Hematopoietic multipotent progenitor cell (in vitro differentiated cells): ENCODE measurements around the gene ABCB6. TPM values are rescaled to one million over a fixed set of nuclear protein-coding genes. Genes with fewer than 3 reads are reported as not detected.
A peak's percentile ranks its signal among the peaks of the same experiment; 100 is the strongest.

Experiments used
- DNase-seq, 3 donors: peaks; one replicate each; pipeline ENCODE4 v3.0.0-alpha.2; 2011 to 2015; ENCODE audit warnings: low read depth in 2 of 3, low spot score in 2 of 3
- total RNA-seq: library from RNA; depleted of rRNA; stranded (reverse); fragments of >200 nt; gene quantifications from one replicate; pipeline ENCODE4 v1.2.3, GENCODE V29; 2012

The ABCB6 gene
- total RNA-seq, 1 donor: 11.3 TPM

DNA sequence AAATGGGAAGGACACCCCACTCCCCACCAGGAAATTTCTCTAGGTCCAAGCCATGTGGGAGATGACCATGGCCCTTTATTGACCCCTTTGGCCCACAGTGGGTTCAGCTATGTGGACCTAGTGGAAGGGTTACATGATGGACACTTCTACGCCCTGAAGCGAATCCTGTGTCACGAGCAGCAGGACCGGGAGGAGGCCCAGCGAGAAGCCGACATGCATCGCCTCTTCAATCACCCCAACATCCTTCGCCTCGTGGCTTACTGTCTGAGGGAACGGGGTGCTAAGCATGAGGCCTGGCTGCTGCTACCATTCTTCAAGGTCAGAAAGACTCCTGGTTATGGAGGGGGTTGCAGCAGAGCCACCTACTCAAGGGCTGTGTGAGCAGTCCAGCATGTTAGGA, 27.8 kb upstream of the ABCB6 start:
- DNase-seq: no peak

GRCh38 chr2:219245899-219246230, 27.1 kb upstream of the ABCB6 start:
- no peak for DNase-seq

GRCh38 chr2:219245148-219245898, 26.6 kb upstream of the ABCB6 start, which contains the start of the genes GLB1L and STK16:
Gene GLB1L (minus strand): TSS chr2:219245444. CDS start chr2:219243573, 1,871 bp downstream.
Gene STK16 (plus strand): TSS chr2:219245479. CDS start chr2:219246000, 521 bp downstream.
- DNase-seq: peak; percentile 75 to 92 (median 91)

DNA sequence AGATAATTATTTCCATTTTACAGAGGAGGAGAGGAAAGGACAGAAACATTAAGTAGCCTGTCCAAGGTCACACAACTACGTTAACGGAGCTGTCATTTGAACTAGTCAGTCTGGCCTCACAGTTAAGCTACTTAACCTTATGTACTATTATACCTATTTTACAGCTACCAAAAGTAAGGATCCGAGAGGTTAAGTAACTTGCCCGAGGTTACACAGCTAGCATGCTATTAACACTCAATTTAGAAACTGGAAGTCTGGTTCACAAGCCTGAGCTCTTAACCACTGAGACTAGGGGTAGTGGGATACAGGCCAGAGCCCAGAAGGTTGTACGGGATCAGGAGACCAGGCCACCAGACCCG, 26.0 kb upstream of the ABCB6 start:
- no peak for DNase-seq

- peak in 1 of 3 donors; percentile 51 for DNase-seq
Measured at GRCh38 chr2:219243291-219243761, 24.6 kb upstream of the ABCB6 start.

- no peak for DNase-seq
Measured at GRCh38 chr2:219234331-219234730, 15.6 kb upstream of the ABCB6 start.

DNA sequence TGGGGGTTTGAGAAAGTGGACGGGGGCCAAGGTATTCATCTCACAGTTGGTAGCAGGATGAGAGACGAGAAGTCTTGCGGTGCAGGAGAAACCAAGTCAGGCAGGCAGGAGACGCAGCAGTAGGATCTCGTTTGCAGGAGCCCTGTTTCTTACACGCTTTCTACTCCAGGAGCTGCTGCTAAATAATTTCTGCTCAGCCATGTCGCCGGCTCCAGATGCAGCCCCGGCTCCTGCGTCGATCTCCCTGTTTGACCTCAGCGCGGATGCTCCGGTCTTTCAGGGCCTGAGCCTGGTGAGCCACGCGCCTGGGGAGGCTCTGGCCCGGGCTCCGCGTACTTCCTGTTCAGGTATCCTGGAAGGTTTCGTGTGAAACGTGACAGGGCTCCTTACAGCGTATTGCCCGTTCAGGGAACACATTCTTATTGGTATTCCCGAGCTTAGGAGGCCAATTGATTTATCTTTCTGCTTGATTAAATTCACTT, 11.3 kb upstream of the ABCB6 start:
- peak in 1 of 3 donors; percentile 32 for DNase-seq

DNA sequence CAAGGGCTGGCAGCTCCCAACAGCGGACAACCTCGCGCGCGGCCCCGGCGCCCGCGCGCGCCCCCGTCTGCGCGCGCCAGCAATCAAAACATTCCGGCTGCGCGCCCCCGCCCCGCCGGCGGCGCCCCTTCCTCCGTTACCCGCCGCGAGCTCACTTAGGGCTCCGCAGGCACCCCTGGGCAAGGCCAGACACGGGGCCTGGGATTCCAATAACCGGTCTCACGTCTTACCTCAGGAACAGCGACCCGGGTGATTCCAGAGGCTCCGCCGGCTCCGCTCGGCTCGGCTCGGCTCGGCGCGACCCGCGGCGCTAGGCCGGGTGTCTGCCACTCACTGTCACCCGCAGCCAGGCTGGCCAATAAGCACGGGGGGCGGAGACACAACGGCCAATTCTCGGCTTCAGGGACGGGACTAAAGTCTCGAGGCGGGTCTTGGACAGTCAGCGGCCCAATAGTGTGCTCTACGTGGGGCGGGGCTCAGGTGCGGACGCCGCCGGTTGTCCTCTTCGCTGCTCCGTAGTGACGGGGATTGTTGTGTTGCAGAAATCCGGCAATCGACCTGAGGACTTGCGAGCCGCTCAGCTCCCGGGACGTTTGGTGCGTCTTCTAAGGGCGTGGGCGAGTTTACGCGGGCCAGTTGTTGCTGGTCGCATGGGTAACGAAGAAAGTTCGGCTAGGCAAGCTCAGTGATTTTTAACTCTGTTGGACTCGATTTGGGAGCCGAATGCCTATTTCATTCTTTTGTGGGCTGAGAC, 10.7 kb upstream of the ABCB6 start, which contains the start of the genes ANKZF1 and ATG9A:
Gene ANKZF1, plus strand, starts transcription at position 502 of the 754 bp plus-strand sequence. CDS start 452 bp downstream, outside the sequence.
Gene ATG9A, minus strand, starts transcription at position 332 of the 754 bp plus-strand sequence. CDS start 1,612 bp downstream, outside the sequence.
- DNase-seq: peak; percentile 86 to 99 (median 98)

DNA sequence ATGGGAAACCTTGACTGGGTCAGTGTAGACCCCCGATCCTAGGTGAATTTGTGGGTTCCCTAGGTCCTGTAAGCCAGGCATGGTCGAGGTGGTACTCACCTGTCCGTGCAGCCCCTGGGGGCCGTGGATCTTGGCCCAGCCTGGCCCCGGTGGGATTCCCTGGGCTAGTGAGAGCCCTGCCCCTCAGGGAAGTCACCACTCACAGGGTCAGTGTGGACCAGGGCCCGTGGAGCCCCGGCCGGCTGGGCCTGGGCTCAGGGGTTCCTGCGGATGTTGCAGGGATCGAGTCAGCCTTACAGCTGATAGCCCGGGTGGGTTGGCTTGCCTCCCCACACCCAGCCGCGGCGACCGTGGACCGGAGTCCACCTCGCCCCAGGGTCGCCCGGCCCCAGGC, 10.2 kb upstream of the ABCB6 start:
- no peak for DNase-seq

DNA sequence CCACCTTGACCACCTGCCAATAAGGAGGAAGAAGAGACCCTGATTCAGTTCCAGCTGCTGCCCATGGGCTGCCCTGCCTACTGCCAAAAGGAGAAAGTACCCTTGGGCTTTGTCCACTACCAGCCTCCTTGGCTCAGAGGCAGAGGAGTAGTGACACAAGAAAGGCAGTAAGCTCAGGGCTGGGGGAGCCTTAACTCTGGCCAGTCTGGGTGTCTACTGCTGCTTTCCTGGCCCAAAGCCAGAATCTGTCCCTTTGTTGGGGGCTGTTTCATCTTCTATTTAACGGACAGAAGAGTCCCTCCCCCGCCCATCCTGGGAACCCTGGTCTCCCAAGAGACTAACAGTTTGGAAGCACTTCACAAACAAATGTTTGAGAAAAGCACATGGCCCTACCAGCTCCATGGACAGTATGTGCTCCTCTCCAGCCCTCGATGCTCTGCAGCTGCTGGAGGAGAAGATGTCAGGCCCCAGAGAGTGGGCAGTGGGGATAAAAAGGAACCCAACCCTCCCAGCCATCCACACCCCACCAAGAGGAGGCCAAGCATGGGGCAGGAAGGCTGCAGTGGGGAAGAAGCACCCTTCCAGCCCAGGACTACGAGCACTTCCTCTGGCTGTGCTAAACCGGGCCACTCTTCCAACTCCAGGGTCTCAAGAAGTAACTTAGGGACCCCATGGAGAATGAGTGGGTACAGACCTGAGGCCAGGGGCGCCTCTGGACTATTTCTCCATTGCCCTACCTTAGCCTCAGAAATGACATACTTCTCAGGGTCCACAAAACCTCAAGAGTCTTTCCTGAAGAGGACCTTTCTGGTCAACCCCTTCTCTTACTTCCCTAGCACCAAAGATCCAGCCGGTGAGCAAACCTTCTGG, 9.5 kb upstream of the ABCB6 start:
- DNase-seq: no peak

DNA sequence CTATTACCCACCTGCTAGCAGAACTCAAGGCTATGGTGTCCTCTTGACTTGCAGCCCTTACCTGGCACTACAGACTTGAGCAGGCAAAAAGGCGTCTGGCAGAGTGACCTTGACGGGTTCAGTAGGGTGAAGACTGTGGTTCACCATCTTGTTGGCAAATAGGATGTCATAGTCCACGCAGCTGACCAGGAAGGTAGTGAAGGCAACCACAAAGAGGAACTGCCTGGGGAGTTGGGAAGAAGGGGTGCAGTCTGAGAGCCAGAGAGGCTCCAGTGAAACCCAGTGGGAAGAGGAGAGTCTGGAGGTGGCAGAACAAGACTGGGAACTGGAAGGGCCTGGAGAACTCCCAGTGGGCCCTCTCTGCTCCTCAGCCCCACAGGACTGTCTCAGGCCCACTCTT, 6.6 kb upstream of the ABCB6 start:
- DNase-seq: no peak

GRCh38 chr2:219223831-219224610, 5.3 kb upstream of the ABCB6 start:
- DNase-seq: no peak

- DNase-seq: no peak
Measured at GRCh38 chr2:219221957-219222518, 3.3 kb upstream of the ABCB6 start.

GRCh38 chr2:219220652-219221402, 2.1 kb upstream of the ABCB6 start:
- DNase-seq: no peak

- DNase-seq: no peak
Measured at GRCh38 chr2:219219784-219220532, 1.2 kb upstream of the ABCB6 start.

GRCh38 chr2:219218217-219218731, 484 bp downstream of the ABCB6 start:
- peak in 2 of 3 donors; percentile 21 to 37 for DNase-seq

GRCh38 chr2:219216535-219216915, 2.2 kb downstream of the ABCB6 start:
- DNase-seq: no peak
